Measurements from ENCODE around the gene BTAF1. TPM values are rescaled to one million over a fixed set of nuclear protein-coding genes. Genes with fewer than 3 reads are reported as not detected.

BTAF1 gene
- total RNA-seq, 1 experiment from 2014 or later: 33.8 TPM

GRCh38 chr10:92052088-92052487, 128.5 kb downstream of the BTAF1 start:
- intact Hi-C loops (cut with micrococcal nuclease; ENCODE audit: unreplicated experiment) (no loop called here), in situ Hi-C loops (cut with HindIII; ENCODE audit: low pct_unique_long_range_greater_than_20kb, low sequenced_read_pairs) (no loop called here)
- Histone ChIP-seq H3K27me3 (ENCODE audit: control insufficient read depth, insufficient read depth, low read length) (no peaks in the 10 kb centered on the region), H3K4me3 (ENCODE audit: low read depth in 2 of 2, low read length in 2 of 2) (no peak overlapping the region), H3K27ac (ENCODE audit: low read length) (no peak overlapping the region), H3K36me3 (ENCODE audit: control insufficient read depth, insufficient read depth, low read length) (no peaks in the 10 kb centered on the region; the same call in none of the 2 replicates), H3K4me1 (ENCODE audit: control insufficient read depth, insufficient read depth, low read length) (no peaks in the 10 kb centered on the region), H3K9me3 (ENCODE audit: control insufficient read depth, insufficient read depth, low read depth, low read length) (no peaks in the 10 kb centered on the region)
- DNase-seq (ENCODE audit: low read depth, low spot score): no peak
- ATAC-seq: no peak
- POLR2A ChIA-PET: interaction anchor here (0.6 kb wide), 1 partner anchor 135 kb away, joined by 3 read pairs; no protein-coding TSS in a partner anchor
- CTCF ChIA-PET: interaction anchor here (0.5 kb wide), 1 partner anchor 383 kb away, joined by 4 read pairs; no protein-coding TSS in a partner anchor
- BruUV-seq (replicated peaks): no TSS peak
- TF ChIP-seq POLR2AphosphoS5 (IDR thresholded peaks at IDR 0.05; ENCODE audit: low read depth, low read length) (no peak), SIN3A (IDR thresholded peaks at IDR 0.05; ENCODE audit: borderline replicate concordance, insufficient read depth, low read depth, low read length) (no peak), TCF7L2 (IDR thresholded peaks at IDR 0.05; ENCODE audit: low read depth, low read length) (no peak)
- TF ChIP-seq, protein P1, sequence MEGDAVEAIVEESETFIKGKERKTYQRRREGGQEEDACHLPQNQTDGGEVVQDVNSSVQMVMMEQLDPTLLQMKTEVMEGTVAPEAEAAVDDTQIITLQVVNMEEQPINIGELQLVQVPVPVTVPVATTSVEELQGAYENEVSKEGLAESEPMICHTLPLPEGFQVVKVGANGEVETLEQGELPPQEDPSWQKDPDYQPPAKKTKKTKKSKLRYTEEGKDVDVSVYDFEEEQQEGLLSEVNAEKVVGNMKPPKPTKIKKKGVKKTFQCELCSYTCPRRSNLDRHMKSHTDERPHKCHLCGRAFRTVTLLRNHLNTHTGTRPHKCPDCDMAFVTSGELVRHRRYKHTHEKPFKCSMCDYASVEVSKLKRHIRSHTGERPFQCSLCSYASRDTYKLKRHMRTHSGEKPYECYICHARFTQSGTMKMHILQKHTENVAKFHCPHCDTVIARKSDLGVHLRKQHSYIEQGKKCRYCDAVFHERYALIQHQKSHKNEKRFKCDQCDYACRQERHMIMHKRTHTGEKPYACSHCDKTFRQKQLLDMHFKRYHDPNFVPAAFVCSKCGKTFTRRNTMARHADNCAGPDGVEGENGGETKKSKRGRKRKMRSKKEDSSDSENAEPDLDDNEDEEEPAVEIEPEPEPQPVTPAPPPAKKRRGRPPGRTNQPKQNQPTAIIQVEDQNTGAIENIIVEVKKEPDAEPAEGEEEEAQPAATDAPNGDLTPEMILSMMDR (IDR thresholded peaks at IDR 0.05): no peak

DNA sequence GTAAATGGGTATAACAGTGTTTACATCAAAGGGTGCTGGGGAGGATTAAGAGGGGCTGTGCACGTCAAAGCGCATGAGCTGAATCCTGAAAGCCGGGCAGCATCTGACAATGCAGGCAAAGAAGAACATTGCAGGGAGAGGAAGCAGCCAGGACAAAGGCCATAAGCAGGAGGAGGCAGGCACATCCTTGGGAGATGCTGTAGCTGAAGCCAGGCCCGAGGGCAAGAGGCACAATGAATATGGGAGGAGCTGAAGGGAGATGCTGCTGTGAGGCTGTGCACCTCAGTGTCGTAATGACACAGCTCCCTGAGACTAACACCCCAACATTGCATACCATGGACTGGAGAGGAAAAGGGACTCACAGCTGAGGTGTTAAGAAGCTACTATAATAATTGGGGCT, 129.2 kb downstream of the BTAF1 start:
- no peak overlapping the region for H3K4me3 ChIP-seq (ENCODE audit: low read depth in 2 of 2, low read length in 2 of 2)
- H3K36me3 ChIP-seq (ENCODE audit: control insufficient read depth, insufficient read depth, low read length): no peaks in the 10 kb centered on the region; the same call in none of the 2 replicates
- no peaks in the 10 kb centered on the region for H3K4me1 ChIP-seq (ENCODE audit: control insufficient read depth, insufficient read depth, low read length)
- TF ChIP-seq, protein P2, sequence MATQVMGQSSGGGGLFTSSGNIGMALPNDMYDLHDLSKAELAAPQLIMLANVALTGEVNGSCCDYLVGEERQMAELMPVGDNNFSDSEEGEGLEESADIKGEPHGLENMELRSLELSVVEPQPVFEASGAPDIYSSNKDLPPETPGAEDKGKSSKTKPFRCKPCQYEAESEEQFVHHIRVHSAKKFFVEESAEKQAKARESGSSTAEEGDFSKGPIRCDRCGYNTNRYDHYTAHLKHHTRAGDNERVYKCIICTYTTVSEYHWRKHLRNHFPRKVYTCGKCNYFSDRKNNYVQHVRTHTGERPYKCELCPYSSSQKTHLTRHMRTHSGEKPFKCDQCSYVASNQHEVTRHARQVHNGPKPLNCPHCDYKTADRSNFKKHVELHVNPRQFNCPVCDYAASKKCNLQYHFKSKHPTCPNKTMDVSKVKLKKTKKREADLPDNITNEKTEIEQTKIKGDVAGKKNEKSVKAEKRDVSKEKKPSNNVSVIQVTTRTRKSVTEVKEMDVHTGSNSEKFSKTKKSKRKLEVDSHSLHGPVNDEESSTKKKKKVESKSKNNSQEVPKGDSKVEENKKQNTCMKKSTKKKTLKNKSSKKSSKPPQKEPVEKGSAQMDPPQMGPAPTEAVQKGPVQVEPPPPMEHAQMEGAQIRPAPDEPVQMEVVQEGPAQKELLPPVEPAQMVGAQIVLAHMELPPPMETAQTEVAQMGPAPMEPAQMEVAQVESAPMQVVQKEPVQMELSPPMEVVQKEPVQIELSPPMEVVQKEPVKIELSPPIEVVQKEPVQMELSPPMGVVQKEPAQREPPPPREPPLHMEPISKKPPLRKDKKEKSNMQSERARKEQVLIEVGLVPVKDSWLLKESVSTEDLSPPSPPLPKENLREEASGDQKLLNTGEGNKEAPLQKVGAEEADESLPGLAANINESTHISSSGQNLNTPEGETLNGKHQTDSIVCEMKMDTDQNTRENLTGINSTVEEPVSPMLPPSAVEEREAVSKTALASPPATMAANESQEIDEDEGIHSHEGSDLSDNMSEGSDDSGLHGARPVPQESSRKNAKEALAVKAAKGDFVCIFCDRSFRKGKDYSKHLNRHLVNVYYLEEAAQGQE (IDR thresholded peaks at IDR 0.05; ENCODE audit: insufficient read depth in 1 of 2, low read depth in 2 of 2, low read length in 1 of 2): no peak
- TF ChIP-seq, protein P1 (IDR thresholded peaks at IDR 0.05): no peak
- TF ChIP-seq TCF7L2 (IDR thresholded peaks at IDR 0.05; ENCODE audit: low read depth, low read length): no peak
- TF ChIP-seq POLR2AphosphoS5 (IDR thresholded peaks at IDR 0.05; ENCODE audit: low read depth, low read length): no peak
- TF ChIP-seq SIN3A (IDR thresholded peaks at IDR 0.05; ENCODE audit: borderline replicate concordance, insufficient read depth, low read depth, low read length): no peak
- no peaks in the 10 kb centered on the region for H3K9me3 ChIP-seq (ENCODE audit: control insufficient read depth, insufficient read depth, low read depth, low read length)
- ATAC-seq (peak; percentile 47; the same call in 1 of the 2 replicates), DNase-seq (ENCODE audit: low read depth, low spot score) (no peak)
- H3K27me3 ChIP-seq (ENCODE audit: control insufficient read depth, insufficient read depth, low read length): no peaks in the 10 kb centered on the region
- ChIA-PET CTCF (no interaction called here), POLR2A (no interaction called here)
- BruUV-seq (replicated peaks): no TSS peak
- H3K27ac ChIP-seq (ENCODE audit: low read length): no peak overlapping the region
- intact Hi-C loops (cut with micrococcal nuclease; ENCODE audit: unreplicated experiment) (no loop called here), in situ Hi-C loops (cut with HindIII; ENCODE audit: low pct_unique_long_range_greater_than_20kb, low sequenced_read_pairs) (no loop called here)

All from Panc1 (cell line).